CD4-positive, alpha-beta T cell treated with Interleukin-12 subunit alpha and Interleukin-12 subunit beta, for 1 hour (primary cell): ENCODE measurements around the gene NUP160.
"Not testable (repeated sequence)": the region's sequence is repeated elsewhere in the genome, so short reads cannot be mapped to it uniquely, and the experiment has no call there.

ENCODE experiments used
- DNase-seq: peaks from one replicate; pipeline ENCODE4 v3.0.0-alpha.2; 2020

NUP160 gene, protein sequence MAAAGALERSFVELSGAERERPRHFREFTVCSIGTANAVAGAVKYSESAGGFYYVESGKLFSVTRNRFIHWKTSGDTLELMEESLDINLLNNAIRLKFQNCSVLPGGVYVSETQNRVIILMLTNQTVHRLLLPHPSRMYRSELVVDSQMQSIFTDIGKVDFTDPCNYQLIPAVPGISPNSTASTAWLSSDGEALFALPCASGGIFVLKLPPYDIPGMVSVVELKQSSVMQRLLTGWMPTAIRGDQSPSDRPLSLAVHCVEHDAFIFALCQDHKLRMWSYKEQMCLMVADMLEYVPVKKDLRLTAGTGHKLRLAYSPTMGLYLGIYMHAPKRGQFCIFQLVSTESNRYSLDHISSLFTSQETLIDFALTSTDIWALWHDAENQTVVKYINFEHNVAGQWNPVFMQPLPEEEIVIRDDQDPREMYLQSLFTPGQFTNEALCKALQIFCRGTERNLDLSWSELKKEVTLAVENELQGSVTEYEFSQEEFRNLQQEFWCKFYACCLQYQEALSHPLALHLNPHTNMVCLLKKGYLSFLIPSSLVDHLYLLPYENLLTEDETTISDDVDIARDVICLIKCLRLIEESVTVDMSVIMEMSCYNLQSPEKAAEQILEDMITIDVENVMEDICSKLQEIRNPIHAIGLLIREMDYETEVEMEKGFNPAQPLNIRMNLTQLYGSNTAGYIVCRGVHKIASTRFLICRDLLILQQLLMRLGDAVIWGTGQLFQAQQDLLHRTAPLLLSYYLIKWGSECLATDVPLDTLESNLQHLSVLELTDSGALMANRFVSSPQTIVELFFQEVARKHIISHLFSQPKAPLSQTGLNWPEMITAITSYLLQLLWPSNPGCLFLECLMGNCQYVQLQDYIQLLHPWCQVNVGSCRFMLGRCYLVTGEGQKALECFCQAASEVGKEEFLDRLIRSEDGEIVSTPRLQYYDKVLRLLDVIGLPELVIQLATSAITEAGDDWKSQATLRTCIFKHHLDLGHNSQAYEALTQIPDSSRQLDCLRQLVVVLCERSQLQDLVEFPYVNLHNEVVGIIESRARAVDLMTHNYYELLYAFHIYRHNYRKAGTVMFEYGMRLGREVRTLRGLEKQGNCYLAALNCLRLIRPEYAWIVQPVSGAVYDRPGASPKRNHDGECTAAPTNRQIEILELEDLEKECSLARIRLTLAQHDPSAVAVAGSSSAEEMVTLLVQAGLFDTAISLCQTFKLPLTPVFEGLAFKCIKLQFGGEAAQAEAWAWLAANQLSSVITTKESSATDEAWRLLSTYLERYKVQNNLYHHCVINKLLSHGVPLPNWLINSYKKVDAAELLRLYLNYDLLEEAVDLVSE (N-terminal part only)

GRCh38 chr11:47847892-47848699, at the start of gene NUP160:
Gene NUP160, minus strand, starts transcription at chr11:47848350. Its CDS starts 32 bp downstream, at chr11:47848318.
- DNase-seq, result peak; percentile 83

DNA sequence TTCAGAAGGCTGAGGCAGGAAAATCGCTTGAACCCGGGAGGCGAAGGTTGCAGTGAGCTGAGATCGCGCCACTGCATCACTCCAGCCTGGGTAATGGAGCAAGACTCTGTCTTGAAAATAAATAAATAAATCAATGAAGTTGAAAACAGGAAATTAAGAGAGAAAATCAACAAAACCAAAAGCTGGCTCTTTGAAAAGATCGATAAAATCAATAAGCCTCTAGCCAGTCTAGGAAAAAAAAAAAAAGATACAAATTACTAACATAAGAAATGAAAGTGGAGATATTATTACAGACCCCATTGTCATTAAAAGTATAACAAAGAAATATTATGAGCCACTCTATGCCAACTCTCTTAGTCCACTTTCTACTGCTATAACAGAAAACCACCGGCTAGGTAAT, 48.0 kb upstream of the NUP160 start:
- no peak for DNase-seq

GRCh38 chr11:47895035-47895434, 46.9 kb upstream of the NUP160 start:
- DNase-seq, result no peak

GRCh38 chr11:47892546-47893276, 44.6 kb upstream of the NUP160 start:
- DNase-seq, result not testable (repeated sequence)

DNA sequence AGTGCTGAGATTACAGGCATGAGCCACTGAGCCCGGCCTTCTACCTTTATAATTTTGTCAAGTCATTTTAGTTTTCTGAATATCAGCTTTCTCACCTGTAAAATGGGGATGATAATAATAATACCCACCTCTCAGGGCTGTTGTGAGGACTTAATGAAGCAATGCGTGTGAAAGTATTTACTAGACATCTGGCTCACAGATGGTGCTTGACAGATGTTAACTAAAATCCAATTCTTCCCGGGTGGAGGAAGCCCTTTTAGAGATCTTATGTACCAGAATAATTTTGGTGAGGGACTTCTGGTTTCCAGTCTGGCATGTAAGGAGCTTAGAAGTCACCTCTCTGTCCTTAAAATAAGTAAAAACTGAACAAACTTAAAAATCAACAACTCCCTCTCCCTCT, 43.7 kb upstream of the NUP160 start:
- DNase-seq, result no peak

DNA sequence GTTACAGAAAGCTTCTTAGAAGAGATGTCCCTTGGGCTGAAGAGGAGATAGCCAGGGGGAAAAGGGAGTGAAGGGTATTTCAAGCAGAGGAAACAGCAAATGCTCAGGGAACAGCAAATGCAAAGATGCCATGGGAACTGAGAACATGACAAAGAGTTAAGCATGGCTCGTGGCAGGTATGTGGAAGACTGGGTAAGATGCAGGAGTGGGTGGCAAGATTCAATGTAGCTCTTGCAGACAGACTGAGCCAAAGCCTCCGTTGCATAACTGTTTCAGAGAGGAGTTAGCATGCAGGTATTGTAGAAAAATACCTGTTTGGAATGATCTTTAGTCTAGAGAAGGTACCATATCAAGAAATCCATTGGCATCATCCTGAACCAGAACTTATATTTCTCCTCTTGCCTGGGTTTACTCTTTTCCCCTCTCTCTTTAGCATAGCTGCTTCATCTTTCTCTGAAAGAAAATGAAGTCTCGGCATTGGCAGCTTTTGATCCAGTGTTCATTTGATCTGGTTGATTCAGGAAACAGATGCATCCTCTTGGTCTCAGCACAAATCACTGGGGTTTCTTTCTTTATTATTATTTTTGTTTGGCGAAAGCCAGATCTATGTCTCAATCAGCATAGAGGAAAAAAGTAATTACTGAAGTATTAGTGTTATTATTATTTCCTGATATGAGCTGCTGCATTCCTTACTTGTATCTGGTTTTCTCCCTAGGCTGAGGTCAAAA, 41.7 kb upstream of the NUP160 start:
- no peak for DNase-seq

- no peak for DNase-seq
Measured at GRCh38 chr11:47887910-47888569, 39.9 kb upstream of the NUP160 start.

GRCh38 chr11:47886096-47886495, 37.9 kb upstream of the NUP160 start:
- DNase-seq, result peak; percentile 25

- not testable (repeated sequence) for DNase-seq
Measured at GRCh38 chr11:47882437-47882836, 34.3 kb upstream of the NUP160 start.

- no peak for DNase-seq
Measured at GRCh38 chr11:47881145-47881544, 33.0 kb upstream of the NUP160 start.

GRCh38 chr11:47879259-47880158, 31.4 kb upstream of the NUP160 start:
- no peak for DNase-seq

DNA sequence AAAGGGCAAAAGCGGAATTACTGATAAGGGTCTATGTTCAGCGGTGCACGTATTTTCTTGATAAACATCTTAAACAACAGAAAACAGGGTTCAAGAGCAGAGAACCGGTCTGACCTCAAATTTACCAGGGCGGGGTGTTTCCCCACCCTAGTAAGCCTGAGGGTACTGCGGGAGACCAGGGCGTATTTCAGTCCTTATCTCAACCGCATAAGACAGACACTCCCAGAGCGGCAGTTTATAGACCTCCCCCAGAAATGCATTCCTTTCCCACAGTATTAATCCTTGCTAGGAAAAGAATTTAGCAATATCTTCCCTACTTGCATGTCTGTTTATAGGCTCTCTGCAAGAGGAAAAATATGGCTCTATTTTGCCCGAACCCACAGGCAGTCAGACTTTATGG, 27.7 kb upstream of the NUP160 start:
- not testable (repeated sequence) for DNase-seq

DNA sequence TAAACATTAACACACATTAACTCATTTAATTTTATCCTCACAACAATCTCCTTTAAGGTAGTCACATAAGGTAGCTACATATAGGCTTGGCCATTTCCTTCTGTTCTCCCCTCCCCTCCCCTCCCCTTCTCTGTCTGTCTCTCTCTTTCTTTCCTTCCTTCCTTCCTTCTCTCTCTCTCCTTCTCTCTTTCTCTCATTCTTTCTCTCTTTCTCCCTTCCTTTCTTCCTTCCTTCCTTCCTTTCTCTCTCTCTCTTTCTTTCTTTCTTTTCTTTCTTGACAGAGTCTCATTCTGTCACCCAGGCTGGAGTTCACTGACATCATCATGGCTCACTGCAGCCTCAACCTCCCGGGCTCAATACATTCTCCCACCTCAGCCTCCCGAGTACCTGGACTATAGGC, 22.3 kb upstream of the NUP160 start:
- DNase-seq, result no peak

DNA sequence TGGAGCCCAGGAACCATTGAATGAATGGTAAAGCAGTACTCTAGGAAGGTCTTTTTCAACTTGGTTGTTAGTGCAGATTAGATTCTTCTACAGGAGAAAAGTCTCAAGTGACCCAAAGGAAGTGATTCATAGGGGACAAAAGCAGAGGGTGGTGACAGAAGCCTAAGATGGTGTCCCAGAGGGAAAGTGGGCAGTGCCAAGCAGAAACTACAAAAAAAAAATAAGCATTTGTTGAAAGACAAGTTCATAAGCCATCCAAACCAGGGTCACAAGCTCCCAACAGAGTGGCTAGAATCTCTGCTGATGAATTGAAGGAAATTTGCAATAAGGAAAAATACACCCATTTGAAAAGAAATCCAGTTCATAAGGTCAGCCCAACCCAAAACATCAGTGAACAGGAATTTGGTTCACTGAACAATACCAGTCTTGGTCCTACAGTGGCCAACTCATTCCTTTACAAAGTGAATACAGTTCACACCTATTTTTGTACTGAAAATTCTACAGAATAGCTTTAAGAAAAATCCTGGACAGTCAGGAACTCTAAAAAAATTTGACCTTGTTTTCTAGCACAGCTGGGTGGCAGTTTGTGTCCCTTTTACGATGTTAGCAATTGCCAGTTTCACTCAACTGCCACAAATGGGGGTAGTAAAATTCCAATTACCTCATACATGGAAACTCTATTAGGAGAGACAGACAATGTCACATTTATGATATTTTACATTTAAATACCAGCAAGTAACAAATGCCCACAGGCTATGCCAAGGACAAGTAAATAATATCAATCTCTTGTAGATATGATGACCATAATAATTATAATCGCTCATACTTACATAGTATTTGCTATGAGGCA, 21.6 kb upstream of the NUP160 start:
- DNase-seq, result no peak

GRCh38 chr11:47867823-47868222, 19.7 kb upstream of the NUP160 start:
- DNase-seq, result no peak

DNA sequence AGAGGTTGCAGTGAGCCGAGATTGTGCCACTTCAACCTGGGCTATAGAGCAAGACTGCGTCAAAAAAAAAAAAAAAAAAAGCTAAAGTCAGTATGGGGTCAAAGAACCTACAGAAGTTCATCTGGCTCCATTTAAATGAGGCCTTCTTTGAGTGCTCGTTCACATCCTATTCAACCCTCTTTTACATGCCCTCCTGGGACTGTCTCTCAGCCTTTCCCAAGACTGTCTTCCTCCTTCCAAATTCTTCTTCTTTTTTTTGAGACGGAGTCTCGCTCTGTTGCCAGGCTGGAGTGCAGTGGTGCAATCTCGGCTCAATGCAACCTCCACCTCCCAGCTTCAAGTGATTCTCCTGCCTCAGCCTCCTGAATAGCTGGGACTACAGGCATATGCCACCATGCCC, 18.7 kb upstream of the NUP160 start:
- DNase-seq, result not testable (repeated sequence)

DNA sequence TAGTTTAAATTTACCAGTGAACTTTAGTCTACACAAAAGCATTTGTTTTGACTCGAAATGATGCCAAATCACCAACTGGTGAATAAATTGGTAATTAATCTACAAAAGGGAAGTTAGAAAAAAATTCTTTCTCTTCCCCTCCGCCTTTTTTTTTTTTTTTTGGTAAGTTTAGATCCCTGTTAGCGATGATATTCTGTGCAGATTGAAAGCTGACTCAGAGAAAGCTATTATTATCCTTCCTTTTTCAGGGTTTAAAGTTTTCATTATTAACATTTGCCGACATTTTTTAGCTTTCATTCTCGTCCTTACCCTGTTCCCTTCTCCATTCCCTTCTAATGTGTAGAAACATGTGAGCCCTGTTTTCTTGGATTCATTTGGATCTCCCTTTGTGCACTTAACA, 16.8 kb upstream of the NUP160 start:
- DNase-seq, result no peak

GRCh38 chr11:47863898-47864430, 15.8 kb upstream of the NUP160 start:
- no peak for DNase-seq
